IMR-90 (cell line): ENCODE data around the gene MYNN. TPM values are rescaled to one million over a fixed set of nuclear protein-coding genes. Genes with fewer than 3 reads are reported as not detected.

Experiments
- ATAC-seq: fragments of 200-7000 bp; cut with Tn5 transposase; 2 replicates; pipeline ENCODE4 v1.9.1; 2020; ENCODE audit warnings: low read depth, mild to moderate bottlenecking, moderate library complexity
- BruUV-seq: library from RNA; stranded (reverse); fragments of 400-500 nt; replicated peaks from 2 replicates; lab custom pipeline; 2021; lab: Mats Ljungman, UMichigan
- CTCF ChIA-PET: fragments of 300-600 bp; formaldehyde crosslinking; extraction: SDS; loops from one replicate; lab custom pipeline; 2021; ENCODE audit warnings: antibody characterized with exemption; lab: Yijun Ruan, JAX
- POLR2A ChIA-PET: fragments of 300-600 bp; sonication (Branson Sonifier 250); formaldehyde crosslinking; loops from one replicate; lab custom pipeline; 2022; ENCODE audit warnings: antibody characterized with exemption; ENCODE audit not compliant: unreplicated experiment; lab: Charles Lee
- DNase-seq: peaks from one replicate; pipeline ENCODE4 v3.0.0; 2013
- H2AFZ ChIP-seq: replicated peaks from 2 replicates; pipeline ENCODE3; 2013; ENCODE audit warnings: low read length, mild to moderate bottlenecking; ENCODE audit not compliant: poor library complexity
- H2AK5ac ChIP-seq: 2 replicates; pipeline ENCODE4 v1.6.1; 2013; ENCODE audit warnings: low read depth, low read length, inconsistent platforms
- H2AK9ac ChIP-seq: replicated peaks from 2 replicates; pipeline ENCODE3; 2013; ENCODE audit warnings: mild to moderate bottlenecking, low read depth, low read length, moderate library complexity; ENCODE audit not compliant: poor library complexity
- H2BK120ac ChIP-seq: 2 replicates; pipeline ENCODE4 v1.6.1; 2013; ENCODE audit warnings: low read depth, low read length, inconsistent platforms
- H2BK15ac ChIP-seq: 3 replicates; pipeline ENCODE4 v1.6.1; 2013; ENCODE audit warnings: low read depth, low read length, inconsistent platforms
- H2BK20ac ChIP-seq: 2 replicates; pipeline ENCODE4 v1.6.1; 2013; ENCODE audit warnings: low read depth, mild to moderate bottlenecking, inconsistent platforms, low read length, moderate library complexity
- H2BK5ac ChIP-seq: 2 replicates; pipeline ENCODE4 v1.6.1; 2013; ENCODE audit warnings: mild to moderate bottlenecking, low read depth, low read length, inconsistent platforms; ENCODE audit not compliant: poor library complexity, severe bottlenecking
- H3K14ac ChIP-seq: replicated peaks from 2 replicates; pipeline ENCODE4 v1.6.1; 2013; ENCODE audit warnings: low read depth, low read length, inconsistent platforms
- H3K18ac ChIP-seq: 2 replicates; pipeline ENCODE4 v1.6.1; 2013; ENCODE audit warnings: low read depth, low read length, control low read depth
- H3K23ac ChIP-seq: 2 replicates; pipeline ENCODE4 v1.6.1; 2013; ENCODE audit warnings: low read depth, low read length, inconsistent platforms
- H3K27ac ChIP-seq: 2 replicates; pipeline ENCODE4 v1.5.1; 2013; ENCODE audit warnings: mild to moderate bottlenecking, control low read depth, low read length; ENCODE audit not compliant: insufficient read depth
- H3K27me3 ChIP-seq: 2 replicates; pipeline ENCODE4 v1.6.1; 2013; ENCODE audit warnings: low read length; ENCODE audit not compliant: control insufficient read depth, insufficient read depth
- H3K36me3 ChIP-seq: 2 replicates; pipeline ENCODE4 v1.6.1; 2013; ENCODE audit warnings: low read length, mixed read lengths; ENCODE audit not compliant: control insufficient read depth, insufficient read depth
- H3K4ac ChIP-seq: 2 replicates; pipeline ENCODE4 v1.6.1; 2013; ENCODE audit warnings: low read depth, low read length, inconsistent platforms
- H3K4me1 ChIP-seq: 2 replicates; pipeline ENCODE4 v1.6.1; 2013; ENCODE audit warnings: low read length, mixed read lengths; ENCODE audit not compliant: control insufficient read depth, insufficient read depth
- H3K4me2 ChIP-seq: 2 replicates; pipeline ENCODE4 v1.6.1; 2013; ENCODE audit warnings: low read depth, mild to moderate bottlenecking, control low read depth, low read length, moderate library complexity
- H3K4me3 ChIP-seq: 2 replicates; pipeline ENCODE4 v1.5.1; 2013; ENCODE audit warnings: low read depth, mild to moderate bottlenecking, control low read depth, low read length, moderate library complexity; ENCODE audit not compliant: insufficient read depth
- H3K56ac ChIP-seq: 2 replicates; pipeline ENCODE4 v1.6.1; 2013; ENCODE audit warnings: low read length, inconsistent platforms; ENCODE audit not compliant: insufficient read depth; ENCODE audit errors: extremely low read depth
- H3K79me1 ChIP-seq, 2 experiments: 2 replicates each; pipeline ENCODE4 v1.6.1; 2013; ENCODE audit warnings: low read length in 2 of 2, inconsistent platforms in 1 of 2, low read depth in 1 of 2
- H3K9ac ChIP-seq: 2 replicates; pipeline ENCODE4 v1.6.1; 2013; ENCODE audit warnings: low read depth, low read length, control low read depth
- H3K9me1 ChIP-seq: 2 replicates; pipeline ENCODE4 v1.6.1; 2013; ENCODE audit warnings: low read length, inconsistent platforms; ENCODE audit not compliant: insufficient read depth
- H3K9me3 ChIP-seq: 2 replicates; pipeline ENCODE4 v1.6.1; 2013; ENCODE audit warnings: low read length; ENCODE audit not compliant: control insufficient read depth, insufficient read depth
- H4K20me1 ChIP-seq: 2 replicates; pipeline ENCODE4 v1.6.1; 2013; ENCODE audit warnings: low read length, inconsistent platforms; ENCODE audit not compliant: insufficient read depth
- H4K5ac ChIP-seq: 2 replicates; pipeline ENCODE4 v1.6.1; 2013; ENCODE audit warnings: mild to moderate bottlenecking, low read depth, low read length, control low read depth
- H4K8ac ChIP-seq, 2 experiments: 2 replicates each; pipeline ENCODE4 v1.6.1; 2013; ENCODE audit warnings: low read depth in 2 of 2, low read length in 2 of 2, control low read depth in 1 of 2, inconsistent platforms in 1 of 2
- H4K91ac ChIP-seq: 2 replicates; pipeline ENCODE4 v1.6.1; 2013; ENCODE audit warnings: low read depth, low read length, inconsistent platforms; ENCODE audit not compliant: insufficient read depth
- ELK1 ChIP-seq: fragments of 150-350 bp; IDR thresholded peaks from 2 replicates; pipeline ENCODE4 v1.6.1; 2016; ENCODE audit warnings: low read depth, mild to moderate bottlenecking, low read length, moderate library complexity, borderline replicate concordance
- MAFK ChIP-seq: IDR thresholded peaks from 2 replicates; pipeline ENCODE4 v1.6.1; 2012; ENCODE audit warnings: low read depth, low read length, improper control_type of control experiment
- MXI1 ChIP-seq: IDR thresholded peaks from 2 replicates; pipeline ENCODE4 v1.6.1; 2012; ENCODE audit warnings: low read depth, mild to moderate bottlenecking, low read length, moderate library complexity, borderline replicate concordance
- RFX5 ChIP-seq: IDR thresholded peaks from 2 replicates; pipeline ENCODE4 v1.8.0; 2012; ENCODE audit warnings: low read depth, mild to moderate bottlenecking, low read length, moderate library complexity
- USF2 ChIP-seq: fragments of 150-350 bp; IDR thresholded peaks from 2 replicates; pipeline ENCODE4 v1.6.1; 2017; ENCODE audit warnings: mild to moderate bottlenecking, antibody characterized with exemption, low read length, low read depth
- WGBS, 2 experiments: methylation state at CpG; one replicate each; pipeline versions ENCODE4 v1.1.5 to v1.1.7; 2013; ENCODE audit warnings: missing lambda C conversion rate in 2 of 2; ENCODE audit not compliant: insufficient read length in 1 of 2; ENCODE audit errors: extremely low coverage in 2 of 2; 5-methylcytosine and 5-hydroxymethylcytosine counted together
- dilution Hi-C: fragments of 300-500 bp; cut with HindIII; formaldehyde crosslinking; loops from one replicate; pipeline ENCODE4 v1.14.3; 2018; ENCODE audit warnings: low sequenced_read_pairs; ENCODE audit not compliant: unreplicated experiment
- in situ Hi-C: fragments of 300-500 bp; cut with MboI; formaldehyde crosslinking; loops from 3 replicates; pipeline ENCODE4 v1.14.3; 2019; ENCODE audit warnings: low sequenced_read_pairs, inconsistent platforms, mixed read lengths
- intact Hi-C: fragments of 100-400 bp; cut with micrococcal nuclease; formaldehyde crosslinking; loops from 2 replicates; pipeline ENCODE4 v1.10.0; 2022
- polyA plus RNA-seq, 3 experiments: library from polyadenylated mRNA; depleted of rRNA; stranded (reverse); fragments of >200 nt; gene quantifications; 2 replicates each; pipeline ENCODE4 v1.2.3, GENCODE V29; 2012; ENCODE audit warnings: low replicate concordance in 1 of 3
- total RNA-seq: library from RNA; depleted of rRNA; stranded (reverse); fragments of >200 nt; gene quantifications from 2 replicates; pipeline ENCODE4 v1.2.3, GENCODE V29; 2012

The MYNN gene
- total and polyA plus RNA-seq, 2 of the 4 experiments (the other 2 are of a cell fraction), result 11.8 to 26.9 TPM

- Histone ChIP-seq H3K36me3 (peaks cover 5% of the 10 kb centered on the region), H3K9me1 (0 out of 2 replicates have a peak, but pooled peaks cover 4% of the 10 kb centered on the region), H3K9ac (no peak overlapping the region), H3K4ac (no peak overlapping the region), H3K4me1 (peaks cover 4% of the 10 kb centered on the region), H4K91ac (no peak overlapping the region), H2BK20ac (no peak overlapping the region), H3K4me2 (no peak overlapping the region), H3K9me3 (no peaks in the 10 kb centered on the region), H4K5ac (no peak overlapping the region), H2AK9ac (no peak overlapping the region), H3K79me1 (no peaks in the 10 kb centered on the region), H4K8ac (no peak overlapping the region), H3K56ac (no peak overlapping the region), H3K14ac (no peak overlapping the region), H2AFZ (no peak overlapping the region), H4K20me1 (no peaks in the 10 kb centered on the region), H2BK15ac (no peak overlapping the region), H3K4me3 (no peak overlapping the region), H3K18ac (no peak overlapping the region), H3K23ac (no peak overlapping the region), H2AK5ac (no peak overlapping the region), H2BK5ac (no peak overlapping the region), H3K27me3 (no peaks in the 10 kb centered on the region), H2BK120ac (no peak overlapping the region), H3K27ac (no peak overlapping the region)
- ChIA-PET CTCF (no interaction called here), POLR2A (no interaction called here)
- dilution Hi-C loops (no loop called here), intact Hi-C loops (loop anchor here (5.0 kb wide), 1 partner anchor 200 kb away; no protein-coding TSS in a partner anchor), in situ Hi-C loops (no loop called here)
- TF ChIP-seq MXI1 (no peak), MAFK (no peak), ELK1 (no peak), RFX5 (no peak), USF2 (no peak)
- no CpG with 5 or more reads among the region's 1 CpG for WGBS, 2 experiments
- ATAC-seq, result no peak
- no TSS peak for BruUV-seq
- DNase-seq, result no peak
Measured at GRCh38 chr3:169792359-169792758, 19.2 kb downstream of the MYNN start.
